Mucosa of descending colon (tissue), 3 donors: ENCODE measurements around the gene FFAR1. TPM values are rescaled to one million over a fixed set of nuclear protein-coding genes. Genes with fewer than 3 reads are reported as not detected.
"Not testable (repeated sequence)": the region's sequence is repeated elsewhere in the genome, so short reads cannot be mapped to it uniquely, and the experiment has no call there.

Experiments
- ATAC-seq: fragments of 200-7000 bp; cut with Tn5 transposase; one replicate; pipeline ENCODE4 v1.9.1; 2020; ENCODE audit warnings: mild to moderate bottlenecking, moderate library complexity
- DNase-seq, 3 donors: peaks; one replicate each; pipeline ENCODE4 v3.0.0-alpha.2; 2020
- H3K36me3 ChIP-seq: fragments of 200-600 bp; one replicate; pipeline ENCODE4 v1.8.0; 2021; ENCODE audit warnings: low read depth, mild to moderate bottlenecking
- H3K4me1 ChIP-seq: fragments of 200-600 bp; one replicate; pipeline ENCODE4 v1.8.0; 2021; ENCODE audit warnings: low read depth, mild to moderate bottlenecking
- H3K4me3 ChIP-seq: fragments of 200-600 bp; one replicate; pipeline ENCODE4 v1.8.0; 2021; ENCODE audit warnings: mild to moderate bottlenecking
- H3K9me3 ChIP-seq: fragments of 200-600 bp; one replicate; pipeline ENCODE4 v1.8.0; 2021; ENCODE audit warnings: mild to moderate bottlenecking
- intact Hi-C, 2 donors: fragments of 100-400 bp; cut with DNase I in 1 of 2; cut with micrococcal nuclease in 1 of 2; formaldehyde crosslinking; loops; one replicate each; pipeline versions ENCODE4 v1.11.0 to v1.11.1; 2022; cut with DNase I, micrococcal nuclease
- total RNA-seq, 3 donors: library from RNA; stranded (reverse); fragmentation: NEBNext Ultra II Directional in 2 of 3; extraction: Animal tissue kit (Norgen Biotek cat#: 25700) in 2 of 3; gene quantifications; one replicate each; pipeline versions ENCODE4 v1.2.1 to v1.2.4, GENCODE V29; 2021 to 2023
- TF ChIP-seq, protein P1 (sequence below): fragments of 200-600 bp; IDR thresholded peaks from one replicate; pipeline ENCODE4 v1.8.0; 2022; ENCODE audit warnings: antibody characterized with exemption, mild to moderate bottlenecking
- donor health status: DM: no; HTN: no; CAD: no; lungs with moderate emphysema.
- donor health status: DM: no; HTN: no; CAD: no.
- donor health status: DM: no; HTN: yes; CAD: no.

The FFAR1 gene
- total RNA-seq, 3 donors from 2014 or later = not detected

DNA sequence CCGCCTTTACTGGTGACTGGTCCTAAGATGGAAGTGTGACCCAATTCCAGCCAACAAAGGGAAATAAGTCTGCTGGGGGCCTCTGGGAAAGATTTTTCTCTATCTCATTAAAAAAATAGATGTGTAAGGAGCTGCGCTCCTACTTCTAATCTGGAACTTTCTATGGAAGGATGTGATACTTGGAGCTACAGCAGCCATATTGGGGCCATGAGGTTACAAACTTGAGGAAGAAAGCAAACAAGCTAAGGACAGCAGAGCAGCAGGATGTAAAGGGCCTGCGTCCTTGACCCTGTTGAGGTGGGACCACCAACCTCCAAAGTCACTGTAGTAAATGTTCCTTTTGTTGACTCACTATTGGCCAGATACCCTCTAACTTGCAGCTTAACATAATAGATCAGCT, 30.7 kb downstream of the FFAR1 start:
- ATAC-seq = no peak
- intact Hi-C loops = no loop called here
- TF ChIP-seq, protein P1, sequence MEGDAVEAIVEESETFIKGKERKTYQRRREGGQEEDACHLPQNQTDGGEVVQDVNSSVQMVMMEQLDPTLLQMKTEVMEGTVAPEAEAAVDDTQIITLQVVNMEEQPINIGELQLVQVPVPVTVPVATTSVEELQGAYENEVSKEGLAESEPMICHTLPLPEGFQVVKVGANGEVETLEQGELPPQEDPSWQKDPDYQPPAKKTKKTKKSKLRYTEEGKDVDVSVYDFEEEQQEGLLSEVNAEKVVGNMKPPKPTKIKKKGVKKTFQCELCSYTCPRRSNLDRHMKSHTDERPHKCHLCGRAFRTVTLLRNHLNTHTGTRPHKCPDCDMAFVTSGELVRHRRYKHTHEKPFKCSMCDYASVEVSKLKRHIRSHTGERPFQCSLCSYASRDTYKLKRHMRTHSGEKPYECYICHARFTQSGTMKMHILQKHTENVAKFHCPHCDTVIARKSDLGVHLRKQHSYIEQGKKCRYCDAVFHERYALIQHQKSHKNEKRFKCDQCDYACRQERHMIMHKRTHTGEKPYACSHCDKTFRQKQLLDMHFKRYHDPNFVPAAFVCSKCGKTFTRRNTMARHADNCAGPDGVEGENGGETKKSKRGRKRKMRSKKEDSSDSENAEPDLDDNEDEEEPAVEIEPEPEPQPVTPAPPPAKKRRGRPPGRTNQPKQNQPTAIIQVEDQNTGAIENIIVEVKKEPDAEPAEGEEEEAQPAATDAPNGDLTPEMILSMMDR = no peak
- H3K4me1 ChIP-seq = no peaks in the 10 kb centered on the region
- no peaks in the 10 kb centered on the region for H3K36me3 ChIP-seq
- no peak overlapping the region for H3K4me3 ChIP-seq
- no peak for DNase-seq
- no peaks in the 10 kb centered on the region for H3K9me3 ChIP-seq

DNA sequence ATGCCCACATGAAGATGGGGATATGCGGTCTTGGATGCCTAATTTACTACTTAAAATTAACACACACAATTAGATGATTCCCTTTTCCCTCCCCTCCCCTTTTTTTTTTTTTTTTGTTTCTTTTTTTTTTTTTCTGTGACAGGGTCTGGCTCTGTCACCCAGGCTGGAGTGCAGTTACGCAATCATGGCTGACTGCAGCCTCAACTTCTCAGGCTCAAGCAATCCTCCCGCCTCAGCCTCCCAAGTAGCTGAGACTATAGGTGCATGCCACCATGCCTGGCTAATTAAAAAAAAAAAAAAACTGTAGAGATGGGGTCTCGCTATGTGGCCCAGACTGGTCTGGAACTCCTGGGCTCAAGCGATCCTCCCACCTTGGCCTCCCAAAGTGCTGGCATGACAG, 31.8 kb downstream of the FFAR1 start:
- H3K4me3 ChIP-seq, H3K4me1 ChIP-seq, H3K9me3 ChIP-seq, DNase-seq, H3K36me3 ChIP-seq, ATAC-seq, intact Hi-C loops: not testable (repeated sequence)

DNA sequence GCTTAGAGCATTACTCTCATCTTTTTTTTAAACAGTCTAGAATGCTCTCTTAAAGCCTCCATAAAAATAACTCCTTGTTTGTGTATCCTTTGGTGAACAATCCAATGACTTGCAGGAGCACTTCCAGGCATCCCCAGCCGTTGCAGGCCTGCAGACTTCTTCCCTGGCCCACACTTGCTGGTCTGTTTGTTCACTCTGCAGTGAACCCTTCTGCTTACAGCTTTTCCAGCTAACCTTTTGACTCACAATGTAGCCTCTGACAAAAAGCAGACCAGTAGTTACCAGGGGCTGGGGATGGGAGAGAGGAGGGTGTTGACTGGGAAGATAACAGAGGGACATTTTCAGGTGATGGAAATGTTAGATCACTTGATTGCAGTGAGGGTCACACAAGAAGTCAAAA, 32.3 kb downstream of the FFAR1 start:
- H3K36me3 ChIP-seq = no peaks in the 10 kb centered on the region
- DNase-seq (no peak), ATAC-seq (no peak)
- no peaks in the 10 kb centered on the region for H3K9me3 ChIP-seq
- no peaks in the 10 kb centered on the region for H3K4me1 ChIP-seq
- TF ChIP-seq, protein P1 = no peak
- no peak overlapping the region for H3K4me3 ChIP-seq
- intact Hi-C loops = no loop called here

DNA sequence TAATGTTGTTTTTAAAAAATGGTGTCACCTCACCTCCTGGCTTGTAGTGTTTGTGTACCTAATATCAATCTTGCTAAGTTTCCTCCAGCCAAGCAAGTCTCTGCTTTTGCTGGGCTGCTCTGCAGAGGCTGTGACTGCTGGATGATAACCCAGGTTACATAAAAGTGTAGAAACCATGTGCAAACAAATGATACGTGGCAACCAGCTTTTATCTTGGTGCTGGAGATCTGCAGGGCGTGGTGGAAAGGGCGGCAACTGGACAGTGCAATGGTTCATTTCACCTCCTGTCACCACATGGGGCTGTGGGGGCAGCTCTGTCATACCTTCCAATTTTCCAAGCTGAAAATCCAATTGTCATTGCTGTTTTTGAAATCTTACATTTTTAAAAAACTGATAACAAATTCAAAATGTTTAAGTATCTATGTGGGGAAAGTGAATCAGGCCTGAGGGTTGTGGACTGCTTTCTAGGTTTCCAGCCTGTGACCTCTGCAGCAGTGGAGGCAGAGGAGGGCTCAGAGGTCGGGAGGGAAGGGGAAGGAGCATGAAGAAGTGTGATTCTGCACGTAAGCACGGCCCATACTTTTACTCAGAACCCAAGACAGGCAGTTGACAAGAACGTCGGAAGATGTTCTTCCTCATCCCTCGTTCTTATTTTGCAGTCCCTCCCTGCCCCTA, 32.9 kb downstream of the FFAR1 start:
- Histone ChIP-seq H3K36me3 (no peaks in the 10 kb centered on the region), H3K9me3 (peaks cover 5% of the 10 kb centered on the region), H3K4me1 (no peaks in the 10 kb centered on the region), H3K4me3 (no peak overlapping the region)
- ATAC-seq (peak; percentile 65), DNase-seq (peak in 1 of 3 donors; percentile 50)
- TF ChIP-seq, protein P1 = no peak
- intact Hi-C loops = no loop called here

DNA sequence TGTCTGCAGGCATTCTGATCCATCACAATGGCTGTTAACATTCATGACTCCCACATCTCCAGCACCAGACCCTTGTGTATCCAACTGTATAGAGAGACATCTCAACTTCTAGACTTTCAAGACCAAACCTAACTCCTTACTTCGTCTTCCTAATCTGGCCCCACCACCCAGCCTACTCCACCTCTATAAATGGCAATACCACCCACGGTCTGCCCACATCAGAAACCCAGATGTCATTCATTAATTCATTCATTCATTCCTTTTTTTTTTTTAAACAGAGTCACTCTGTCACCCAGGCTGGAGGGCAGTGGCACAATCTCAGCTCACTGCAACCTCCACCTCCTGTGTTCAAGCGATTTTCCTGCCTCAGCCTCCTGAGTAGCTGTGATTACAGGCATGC, 33.6 kb downstream of the FFAR1 start:
- no peak for DNase-seq
- TF ChIP-seq, protein P1 = no peak
- intact Hi-C loops = no loop called here
- H3K4me3 ChIP-seq = no peak overlapping the region
- H3K36me3 ChIP-seq = no peaks in the 10 kb centered on the region
- H3K4me1 ChIP-seq = no peaks in the 10 kb centered on the region
- H3K9me3 ChIP-seq = peaks cover 11% of the 10 kb centered on the region
- ATAC-seq = no peak

DNA sequence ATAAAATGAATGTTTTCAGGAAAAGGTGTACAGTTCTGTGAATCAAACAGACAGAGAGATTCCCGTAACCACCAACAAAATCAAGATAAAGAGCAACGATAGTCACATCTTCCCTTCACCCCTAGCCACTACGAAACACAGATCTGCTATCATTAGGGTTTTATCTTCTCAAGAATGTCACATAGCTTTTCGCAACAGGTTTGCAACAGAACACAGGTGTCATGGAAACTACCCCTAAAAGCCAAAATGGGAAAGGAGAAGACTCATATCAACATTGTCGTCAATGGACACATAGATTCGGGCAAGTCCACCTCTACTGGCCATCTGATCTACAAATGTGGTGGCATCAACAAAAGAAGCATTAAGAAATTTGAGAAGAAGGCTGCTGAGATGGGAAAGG, 34.2 kb downstream of the FFAR1 start:
- H3K36me3 ChIP-seq = no peaks in the 10 kb centered on the region
- H3K9me3 ChIP-seq = peaks cover 12% of the 10 kb centered on the region
- H3K4me1 ChIP-seq = no peaks in the 10 kb centered on the region
- intact Hi-C loops = no loop called here
- ATAC-seq (no peak), DNase-seq (no peak)
- TF ChIP-seq, protein P1 = no peak
- no peak overlapping the region for H3K4me3 ChIP-seq
